Kidney (tissue), 14 donors: ENCODE results near the gene AFF3. TPM values are rescaled to one million over a fixed set of nuclear protein-coding genes. Genes with fewer than 3 reads are reported as not detected.

Experiments
- DNase-seq, 5 donors: peaks; one replicate each; pipeline ENCODE4 v3.0.0-alpha.2; 2013 to 2020
- FAIRE-seq: peaks from 2 replicates; lab custom pipeline; 2012; peaks lifted over from hg19 to GRCh38; lab: Jason Lieb, UNC
- H3K27ac ChIP-seq, 2 donors: one replicate each; pipeline ENCODE4 v1.7.0; 2013; ENCODE audit warnings: low read depth in 2 of 2, low read length in 2 of 2, inconsistent platforms in 1 of 2
- H3K27me3 ChIP-seq: one replicate; pipeline ENCODE4 v1.7.1; 2013; ENCODE audit warnings: low read length, inconsistent platforms; ENCODE audit not compliant: control insufficient read depth, insufficient read depth
- H3K36me3 ChIP-seq, 3 donors: one replicate each; pipeline versions ENCODE4 v1.7.0 to v1.7.1; 2013; ENCODE audit warnings: low read length in 3 of 3, control low read depth in 1 of 3, inconsistent platforms in 1 of 3; ENCODE audit not compliant: insufficient read depth in 3 of 3, control insufficient read depth in 2 of 3
- H3K4me1 ChIP-seq, 3 donors: one replicate each; pipeline versions ENCODE4 v1.7.0 to v1.7.1; 2013; ENCODE audit warnings: low read length in 3 of 3, inconsistent platforms in 1 of 3, low read depth in 1 of 3; ENCODE audit not compliant: control insufficient read depth in 2 of 3, insufficient read depth in 2 of 3
- H3K4me3 ChIP-seq, 3 donors: one replicate each; pipeline versions ENCODE4 v1.7.0 to v1.8.1; 2013; ENCODE audit warnings: low read length in 3 of 3, control low read depth in 1 of 3, inconsistent platforms in 1 of 3
- H3K9ac ChIP-seq, 3 donors: one replicate each; pipeline versions ENCODE4 v1.7.0 to v1.7.1; 2013; ENCODE audit warnings: low read length in 3 of 3, control low read depth in 1 of 3, inconsistent platforms in 1 of 3
- H3K9me3 ChIP-seq, 3 donors: one replicate each; pipeline versions ENCODE4 v1.7.0 to v1.7.1; 2013; ENCODE audit warnings: low read length in 3 of 3, control low read depth in 1 of 3, inconsistent platforms in 1 of 3; ENCODE audit not compliant: control insufficient read depth in 2 of 3, insufficient read depth in 1 of 3
- CTCF ChIP-seq: IDR thresholded peaks from 3 replicates; pipeline ENCODE4 v1.5.1; 2012; ENCODE audit warnings: mild to moderate bottlenecking, moderate library complexity, borderline replicate concordance; ENCODE audit not compliant: insufficient read depth; ENCODE audit errors: extremely low read depth
- intact Hi-C: fragments of 100-400 bp; cut with DNase I; formaldehyde crosslinking; loops from one replicate; pipeline ENCODE4 v1.11.1; 2022
- polyA plus RNA-seq: library from polyadenylated mRNA; stranded (reverse); fragments of 350-450 nt; fragmentation: Illumina TruSeq; extraction: RNeasy Lipid Tissue Mini Kit (QIAGEN cat#74804); gene quantifications from one replicate; pipeline ENCODE4 v1.2.3, GENCODE V29; 2014; ENCODE audit warnings: low read depth, low replicate concordance; ENCODE audit not compliant: insufficient read depth
- total RNA-seq: library from RNA; stranded (reverse); fragmentation: NEBNext Ultra II Directional; extraction: Animal tissue kit (Norgen Biotek cat#: 25700); gene quantifications from one replicate; pipeline ENCODE4 v1.2.1, GENCODE V29; 2021
- donor health status: control.
- donor health status: control.
- donor health status: control.
- donor health status: control.
- donor health status: control.
- donor health status: DM: yes; HTN: yes; CAD: no.
- donor health status: Normal renal cell carcinoma (clear cell type).

The AFF3 gene
- total and polyA plus RNA-seq, 2 donors from 2014 or later, result 0.65 to 11.0 TPM

- intact Hi-C loops, result no loop called here
- FAIRE-seq (no peak), DNase-seq (no peak)
- H3K27me3 ChIP-seq, result no peaks in the 10 kb centered on the region
- TF ChIP-seq CTCF, result no peak
- no peaks in the 10 kb centered on the region for H3K36me3 ChIP-seq
- no peaks in the 10 kb centered on the region for H3K4me1 ChIP-seq
- H3K9me3 ChIP-seq, result no peaks in the 10 kb centered on the region
- no peak overlapping the region for H3K9ac ChIP-seq
- H3K27ac ChIP-seq, result no peak overlapping the region
- no peak overlapping the region for H3K4me3 ChIP-seq
Measured at GRCh38 chr2:100174026-100174431, 31.6 kb upstream of the AFF3 start.

GRCh38 chr2:100166701-100167100, 24.3 kb upstream of the AFF3 start:
- H3K9ac ChIP-seq, result no peak overlapping the region
- H3K27ac ChIP-seq, result no peak overlapping the region
- H3K36me3 ChIP-seq, result no peaks in the 10 kb centered on the region
- no peak for FAIRE-seq
- TF ChIP-seq CTCF, result no peak
- intact Hi-C loops, result no loop called here
- H3K9me3 ChIP-seq, result peaks cover 0 to 2% (median 0%) of the 10 kb centered on the region in 3 donors
- H3K27me3 ChIP-seq, result no peaks in the 10 kb centered on the region
- no peaks in the 10 kb centered on the region for H3K4me1 ChIP-seq
- H3K4me3 ChIP-seq, result no peak overlapping the region
- no peak for DNase-seq

- Histone ChIP-seq H3K4me1 (no peaks in the 10 kb centered on the region), H3K4me3 (no peak overlapping the region), H3K36me3 (no peaks in the 10 kb centered on the region), H3K9ac (no peak overlapping the region), H3K27ac (no peak overlapping the region), H3K27me3 (no peaks in the 10 kb centered on the region), H3K9me3 (peaks cover 0 to 2% (median 0%) of the 10 kb centered on the region in 3 donors)
- intact Hi-C loops, result no loop called here
- DNase-seq (no peak), FAIRE-seq (no peak)
- no peak for TF ChIP-seq CTCF
Measured at GRCh38 chr2:100163605-100164004, 21.2 kb upstream of the AFF3 start.
